GM18867 (cell line): ENCODE results near the gene PTPN9.
"Not testable (repeated sequence)": the region's sequence is repeated elsewhere in the genome, so short reads cannot be mapped to it uniquely, and the experiment has no call there.

Source experiments
- ATAC-seq: cut with Tn5 transposase; IDR thresholded peaks from one replicate; pipeline ENCODE4 v1.9.1; 2021; ENCODE audit warnings: mild to moderate bottlenecking, moderate library complexity; ENCODE audit not compliant: unreplicated experiment

The PTPN9 gene

DNA sequence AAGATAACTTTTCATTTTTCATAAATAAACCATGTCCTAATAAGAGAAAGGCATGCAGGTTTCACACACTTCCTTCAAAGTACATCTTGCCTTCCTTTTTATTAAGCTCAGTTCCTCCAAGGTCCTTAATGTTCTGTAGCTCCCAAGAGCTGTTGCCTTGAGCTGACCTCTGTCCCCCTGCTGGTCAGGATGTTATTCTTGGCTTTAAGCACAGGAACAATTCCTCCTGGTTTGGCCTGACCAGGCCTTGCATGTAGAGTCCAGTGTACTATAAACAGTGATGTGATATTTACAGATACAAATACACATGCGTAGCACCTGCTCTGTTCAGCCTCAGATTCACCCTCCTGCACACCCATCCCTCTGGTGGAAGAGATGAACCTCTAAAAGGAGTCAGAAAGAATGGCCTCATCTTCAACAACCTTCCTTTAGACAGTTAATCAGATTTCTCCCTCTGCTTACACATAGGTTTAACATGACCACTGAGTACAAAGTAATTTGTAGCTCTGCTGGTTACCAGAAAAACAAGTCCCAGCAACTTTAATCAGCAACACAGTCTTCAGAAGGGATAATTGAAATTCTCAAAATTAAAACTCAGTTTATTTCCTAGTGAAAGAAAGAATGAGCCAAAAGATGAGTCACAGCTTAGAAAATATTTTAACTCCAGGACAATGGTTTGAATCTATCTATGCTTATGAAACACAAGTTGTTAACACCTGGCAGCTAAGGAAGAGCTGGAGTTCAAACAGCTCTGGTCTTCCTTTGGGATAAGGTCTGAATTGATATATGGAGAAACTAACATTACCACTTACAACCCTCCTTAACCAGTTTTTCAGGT is 46.5 kb downstream of the PTPN9 start:
- no peak for ATAC-seq

DNA sequence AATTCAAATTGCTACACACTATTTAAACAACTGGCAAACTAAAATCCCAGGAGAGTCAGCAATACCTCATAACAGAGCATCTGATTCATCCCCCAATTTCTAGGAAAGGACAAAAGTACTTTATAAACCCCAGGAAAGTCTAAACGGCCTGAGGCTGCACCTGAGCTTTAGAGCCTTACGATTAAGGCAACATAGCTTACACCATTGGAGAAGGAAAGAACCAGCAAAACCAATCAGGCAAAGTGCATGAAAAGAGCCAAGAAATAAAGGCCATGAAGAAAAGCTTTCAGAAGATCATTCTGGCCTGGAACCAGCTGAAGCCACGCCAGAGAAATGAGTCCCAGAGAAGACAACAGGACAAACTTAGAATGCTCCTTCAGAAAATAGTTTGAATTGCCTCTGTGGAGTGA is 48.1 kb downstream of the PTPN9 start:
- no peak for ATAC-seq

DNA sequence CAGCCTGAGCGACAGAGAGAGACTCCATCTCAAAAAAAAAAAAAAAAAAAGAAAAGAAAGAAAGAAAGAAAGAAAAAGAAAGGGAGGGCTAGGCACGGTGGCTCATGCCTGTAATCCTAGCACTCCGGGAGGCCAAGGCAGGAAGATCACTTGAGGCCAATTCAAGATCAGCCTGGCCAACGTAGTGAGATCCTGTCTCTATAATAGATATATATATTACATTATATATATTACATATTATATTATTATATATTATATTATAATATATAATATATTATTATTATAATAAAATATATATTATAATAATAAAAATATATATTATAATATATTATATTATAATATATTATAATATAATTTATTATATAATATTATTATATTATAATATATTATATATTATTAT is 48.9 kb downstream of the PTPN9 start:
- ATAC-seq, result no peak

- ATAC-seq, result not testable (repeated sequence)
Observed at GRCh38 chr15:75525756-75526155, 53.4 kb downstream of the PTPN9 start.

- no peak for ATAC-seq
Observed at GRCh38 chr15:75523011-75523410, 56.1 kb downstream of the PTPN9 start.

GRCh38 chr15:75517233-75517632 is 61.9 kb downstream of the PTPN9 start:
- no peak for ATAC-seq

DNA sequence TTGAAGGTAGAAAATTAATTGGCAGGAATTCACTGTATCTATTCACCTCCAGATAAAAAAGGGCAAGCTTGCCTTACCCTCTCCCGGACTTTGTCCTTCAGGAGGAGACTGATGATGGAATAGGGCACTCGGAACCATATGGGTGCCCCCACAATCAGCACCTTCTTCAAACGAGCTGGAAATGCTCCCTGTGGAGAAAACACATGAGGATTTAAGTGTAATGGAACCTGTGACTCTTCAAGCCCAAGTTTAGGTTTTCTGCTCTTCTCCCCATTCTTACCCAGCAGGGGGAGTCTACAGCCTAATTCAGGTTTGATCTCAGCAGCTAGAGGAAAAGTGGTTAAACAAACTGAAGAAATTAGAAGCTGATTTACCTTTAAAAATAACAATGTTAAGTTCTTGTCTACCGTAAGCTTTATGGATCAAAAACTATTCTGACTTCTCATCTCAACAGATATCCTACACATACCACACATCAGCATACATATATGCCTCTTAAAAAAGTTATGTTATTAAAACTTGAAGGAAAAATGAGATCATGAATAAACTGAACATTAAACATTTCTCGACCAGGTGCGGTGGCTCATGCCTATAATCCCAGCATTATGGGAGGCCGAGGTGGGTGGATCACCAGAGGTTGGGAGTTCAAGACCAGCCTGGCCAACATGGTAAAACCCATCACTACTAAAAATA is 70.1 kb downstream of the PTPN9 start:
- ATAC-seq, result no peak

DNA sequence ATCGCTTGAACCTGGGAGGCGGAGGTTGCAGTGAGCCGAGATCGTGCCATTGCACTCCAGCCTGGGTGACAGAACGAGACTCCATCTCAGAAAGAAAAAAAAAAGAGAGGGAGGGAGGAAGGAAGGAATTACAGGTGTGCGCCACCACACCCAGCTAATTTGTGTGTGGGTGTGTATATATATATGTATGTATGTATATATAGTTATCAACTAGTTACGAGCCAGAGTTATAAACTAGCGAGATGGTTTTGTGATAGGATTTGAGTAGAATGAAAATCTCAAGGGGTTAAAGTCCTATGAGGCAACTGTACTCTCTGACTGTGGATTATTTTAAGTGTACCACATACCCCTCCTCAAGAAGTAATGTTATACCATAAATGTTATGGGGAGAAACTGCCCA is 76.8 kb downstream of the PTPN9 start:
- no peak for ATAC-seq

DNA sequence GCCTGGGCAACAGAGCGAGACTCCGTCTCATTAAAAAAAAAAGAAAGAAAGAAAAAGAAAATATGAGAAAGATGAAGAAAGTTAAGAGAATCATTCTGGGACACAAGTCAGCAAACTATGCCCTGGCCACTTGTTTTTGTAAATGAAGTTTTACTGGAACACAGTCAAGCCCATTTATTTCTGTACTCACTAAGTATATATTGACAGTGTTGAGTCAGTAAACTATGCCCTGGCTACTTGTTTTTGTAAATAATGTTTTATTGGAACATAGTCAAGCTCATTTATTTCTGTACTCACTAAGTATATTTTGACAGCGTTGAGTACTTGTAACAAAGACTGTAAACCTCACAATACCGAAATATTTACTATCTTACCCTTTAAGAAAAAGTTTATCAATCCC is 85.4 kb downstream of the PTPN9 start:
- ATAC-seq, result no peak

DNA sequence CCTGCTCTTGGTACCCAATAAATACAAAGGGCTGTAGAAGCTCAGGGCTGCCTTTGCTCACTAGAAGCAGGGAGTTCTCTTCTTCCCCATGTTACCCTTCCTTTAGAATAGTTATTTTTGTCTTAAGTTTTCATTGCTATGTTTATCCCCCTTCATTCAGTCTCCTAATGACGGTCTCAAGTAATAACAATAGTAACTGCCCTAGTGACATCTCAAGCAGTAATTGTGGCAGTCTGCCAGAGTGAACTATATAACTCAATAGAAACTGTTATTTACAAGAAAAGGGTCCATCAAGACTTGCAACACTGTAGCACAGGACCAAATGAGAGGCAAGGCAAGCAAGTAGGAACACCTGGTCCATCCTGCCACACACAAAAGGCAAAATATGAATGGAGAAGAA is 95.2 kb downstream of the PTPN9 start:
- ATAC-seq, result no peak

DNA sequence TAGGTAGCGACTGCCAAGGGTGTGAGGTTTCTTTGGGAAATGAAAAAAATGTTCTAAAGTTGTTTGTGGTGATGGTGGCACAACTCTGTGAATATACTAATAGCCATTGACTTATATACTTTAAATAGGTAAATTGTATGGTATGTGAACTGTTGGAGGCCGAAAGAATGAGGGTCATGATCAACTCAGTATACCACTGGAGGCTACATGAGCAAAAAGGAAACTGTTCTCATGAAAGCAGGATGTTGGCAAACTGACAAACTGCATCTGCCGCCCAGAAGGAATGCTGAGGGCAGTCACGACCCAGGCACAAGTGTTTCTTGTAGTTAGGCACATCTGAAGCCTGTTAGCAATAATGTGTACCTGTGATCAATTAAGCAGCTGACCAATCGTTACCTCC is 95.6 kb downstream of the PTPN9 start:
- ATAC-seq, result not testable (repeated sequence)

DNA sequence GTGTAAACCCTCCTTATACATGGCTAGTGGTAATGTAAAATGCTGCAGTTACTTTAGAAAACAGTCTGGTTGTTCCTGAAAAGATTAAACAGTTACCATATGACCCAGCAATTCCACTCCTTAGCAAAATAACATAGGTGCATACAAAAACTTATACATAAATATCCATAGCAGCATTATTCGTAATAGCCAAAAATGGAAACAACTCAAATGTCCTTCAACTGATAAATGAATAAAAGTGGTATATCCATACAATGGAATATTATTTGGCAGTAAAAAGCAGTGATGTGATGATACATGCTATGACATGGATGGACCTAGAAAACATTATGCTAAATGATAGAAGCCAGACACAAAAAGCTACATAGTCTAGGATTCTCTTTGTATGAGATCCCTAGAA is 96.0 kb downstream of the PTPN9 start:
- ATAC-seq, result no peak

- not testable (repeated sequence) for ATAC-seq
Observed at GRCh38 chr15:75480463-75480862, 98.7 kb downstream of the PTPN9 start.

DNA sequence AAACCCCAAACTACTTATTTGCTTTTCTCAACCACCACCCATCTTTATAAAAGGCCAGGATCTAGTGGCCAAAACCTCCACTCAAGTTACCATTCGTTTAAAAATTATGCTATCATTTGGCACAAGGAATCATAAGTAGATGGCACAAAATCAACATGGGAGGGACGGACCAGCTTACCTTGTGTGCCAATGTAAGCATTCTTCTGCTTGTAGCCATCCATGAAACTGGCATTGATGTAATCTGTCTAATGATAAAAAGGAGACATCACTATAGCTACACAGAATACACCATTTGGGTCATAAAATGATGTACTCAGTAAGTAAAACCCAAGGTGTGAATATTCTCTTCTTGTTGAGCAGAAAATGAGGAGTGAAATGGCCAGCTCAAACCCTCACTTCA is 99.4 kb downstream of the PTPN9 start:
- no peak for ATAC-seq

DNA sequence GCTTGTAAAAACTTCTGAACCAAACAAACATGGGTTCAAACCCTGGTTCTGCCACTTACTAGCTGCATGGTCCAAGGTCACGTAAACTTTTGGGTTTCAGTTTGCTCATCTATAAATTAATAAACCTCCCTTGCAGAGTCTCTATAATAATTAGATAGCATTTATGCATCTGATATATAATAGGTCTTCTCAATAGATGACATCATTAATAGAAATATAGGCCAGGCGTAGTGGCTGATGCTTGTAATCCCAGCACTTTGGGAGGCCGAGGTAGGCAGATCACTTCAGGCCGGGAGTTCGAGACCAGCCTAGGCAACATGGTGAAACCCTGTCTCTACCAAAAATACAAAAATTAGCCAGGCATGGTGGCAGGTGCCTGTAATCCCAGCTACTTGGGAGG is 102.0 kb downstream of the PTPN9 start:
- not testable (repeated sequence) for ATAC-seq

GRCh38 chr15:75468913-75469598 is 110.1 kb downstream of the PTPN9 start:
- no peak for ATAC-seq

GRCh38 chr15:75460646-75461045 is 118.5 kb downstream of the PTPN9 start:
- no peak for ATAC-seq

DNA sequence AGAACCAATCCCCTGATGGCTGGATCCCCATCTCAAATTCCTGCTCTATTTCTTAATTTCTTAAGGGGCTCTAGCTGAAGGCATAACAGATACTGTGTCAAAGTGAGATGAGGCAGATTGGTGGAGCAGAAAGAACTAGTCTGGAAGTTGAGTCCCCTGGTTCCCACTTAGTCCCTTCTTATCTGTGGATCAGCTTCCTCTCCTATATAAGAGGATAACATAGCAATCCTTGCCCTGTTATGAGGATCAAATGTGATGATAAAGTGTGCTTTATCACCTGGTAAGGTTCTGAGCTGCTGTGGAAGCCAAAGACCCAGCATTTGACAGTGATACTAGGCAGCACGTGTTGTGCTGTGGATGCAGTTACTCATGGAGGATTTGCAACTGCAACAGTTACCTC is 119.5 kb downstream of the PTPN9 start:
- ATAC-seq, result no peak

- ATAC-seq, result no peak
Observed at GRCh38 chr15:75456710-75457109, 122.4 kb downstream of the PTPN9 start.

DNA sequence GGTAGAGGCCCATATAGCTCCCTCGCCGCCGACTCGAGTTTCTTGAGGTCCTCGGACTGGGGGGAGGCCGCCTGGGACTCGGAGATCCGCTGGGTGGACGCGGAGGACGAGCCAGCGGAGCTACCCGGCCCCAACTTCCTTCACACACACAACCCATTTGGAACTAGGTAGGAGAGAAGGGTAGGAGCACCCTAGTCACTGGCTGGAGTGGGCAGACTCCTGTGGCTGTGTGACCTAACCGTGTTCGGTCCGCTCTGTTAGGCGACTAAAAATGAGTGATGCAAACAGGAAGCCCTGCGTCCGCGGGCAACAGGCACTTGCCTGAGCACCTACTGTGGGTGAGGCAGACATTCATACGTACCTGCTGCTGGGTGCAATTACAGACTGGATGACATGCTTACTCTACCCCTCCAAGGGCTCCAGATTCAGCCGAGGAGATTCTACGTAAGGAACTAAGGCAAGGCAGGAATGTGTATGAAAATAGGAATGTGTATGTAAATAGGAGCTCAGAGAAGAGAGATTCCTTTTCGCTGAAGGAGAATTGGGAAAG is 123.1 kb downstream of the PTPN9 start:
- ATAC-seq, result no peak

- no peak for ATAC-seq
Observed at GRCh38 chr15:75455424-75455981, 123.6 kb downstream of the PTPN9 start.
